Measurements from ENCODE around the gene EDRF1.

- no peak for TF ChIP-seq CTCF (conservative IDR thresholded peaks at IDR 0.05; ENCODE audit: low read length)
- TF ChIP-seq EZH2phosphoT487 (IDR thresholded peaks at IDR 0.05; ENCODE audit: borderline replicate concordance, low read depth, low read length): no peak
These were observed 47.0 kb downstream of the EDRF1 start for GRCh38 chr10:125766511-125766910.
